Epithelial cell of proximal tubule (primary cell): ENCODE results near the gene SCNN1A. TPM values are rescaled to one million over a fixed set of nuclear protein-coding genes. Genes with fewer than 3 reads are reported as not detected.

Source experiments
- DNase-seq: peaks from one replicate; pipeline ENCODE4 v3.0.0-alpha.2; 2011; ENCODE audit warnings: low read depth
- H3K4me3 ChIP-seq: 2 replicates; pipeline ENCODE4 v1.5.1; 2011; ENCODE audit warnings: low read depth, mild to moderate bottlenecking, low read length
- total RNA-seq: library from RNA; depleted of rRNA; stranded (reverse); fragments of >200 nt; gene quantifications from 2 replicates; pipeline ENCODE4 v1.2.3, GENCODE V29; 2015
- TF ChIP-seq, protein P1 (sequence below): conservative IDR thresholded peaks from 2 replicates; pipeline ENCODE4 v1.5.1; 2012; ENCODE audit warnings: low read depth, mild to moderate bottlenecking, low read length

Gene SCNN1A
- total RNA-seq, 1 donor from 2014 or later = 52.2 TPM

DNA sequence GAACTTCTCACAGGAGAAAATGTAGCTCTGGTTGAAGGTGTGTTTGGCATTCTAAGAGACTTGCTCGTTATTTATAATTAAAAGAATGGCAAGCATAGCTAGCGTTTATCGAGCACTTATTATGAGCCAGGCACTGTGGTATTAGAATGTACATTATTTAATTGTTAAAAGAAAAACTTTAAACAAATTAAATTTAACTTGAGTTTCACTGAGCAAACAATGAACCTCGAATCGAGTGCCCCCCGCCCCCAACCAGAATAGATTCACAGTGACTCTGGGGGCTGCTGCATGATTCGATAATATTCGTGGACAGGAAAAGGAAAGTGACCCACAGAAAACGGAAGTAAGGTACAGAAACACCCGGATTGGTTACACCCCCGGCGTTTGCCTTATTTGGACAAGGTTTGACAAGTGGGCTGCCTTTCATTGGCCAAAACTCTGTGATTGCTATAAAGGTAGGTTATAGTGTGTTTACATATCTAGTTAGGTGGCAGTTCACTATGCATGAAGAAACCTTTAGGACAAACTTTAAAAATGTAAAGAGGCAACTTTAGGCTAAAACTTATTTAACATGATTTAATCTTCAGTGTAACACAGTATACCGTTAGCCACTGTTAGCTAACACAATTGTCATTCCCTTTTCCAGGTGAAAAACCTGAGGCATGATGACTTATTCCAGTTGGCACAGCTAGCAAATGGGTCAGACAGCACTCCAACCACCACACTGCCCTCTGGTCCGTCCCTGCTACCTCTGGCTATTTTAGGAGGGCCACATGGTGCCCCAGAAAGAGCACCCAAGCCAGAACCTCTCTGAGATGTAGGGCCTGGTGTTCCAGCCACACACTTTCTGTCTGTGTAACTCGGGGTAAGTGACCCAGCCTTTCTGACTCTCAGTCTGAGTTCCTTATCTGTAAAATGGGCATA is 7.1 kb downstream of the SCNN1A start:
- peak overlapping the region; percentile 18 for H3K4me3 ChIP-seq
- DNase-seq = no peak
- TF ChIP-seq, protein P1, sequence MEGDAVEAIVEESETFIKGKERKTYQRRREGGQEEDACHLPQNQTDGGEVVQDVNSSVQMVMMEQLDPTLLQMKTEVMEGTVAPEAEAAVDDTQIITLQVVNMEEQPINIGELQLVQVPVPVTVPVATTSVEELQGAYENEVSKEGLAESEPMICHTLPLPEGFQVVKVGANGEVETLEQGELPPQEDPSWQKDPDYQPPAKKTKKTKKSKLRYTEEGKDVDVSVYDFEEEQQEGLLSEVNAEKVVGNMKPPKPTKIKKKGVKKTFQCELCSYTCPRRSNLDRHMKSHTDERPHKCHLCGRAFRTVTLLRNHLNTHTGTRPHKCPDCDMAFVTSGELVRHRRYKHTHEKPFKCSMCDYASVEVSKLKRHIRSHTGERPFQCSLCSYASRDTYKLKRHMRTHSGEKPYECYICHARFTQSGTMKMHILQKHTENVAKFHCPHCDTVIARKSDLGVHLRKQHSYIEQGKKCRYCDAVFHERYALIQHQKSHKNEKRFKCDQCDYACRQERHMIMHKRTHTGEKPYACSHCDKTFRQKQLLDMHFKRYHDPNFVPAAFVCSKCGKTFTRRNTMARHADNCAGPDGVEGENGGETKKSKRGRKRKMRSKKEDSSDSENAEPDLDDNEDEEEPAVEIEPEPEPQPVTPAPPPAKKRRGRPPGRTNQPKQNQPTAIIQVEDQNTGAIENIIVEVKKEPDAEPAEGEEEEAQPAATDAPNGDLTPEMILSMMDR = no peak

DNA sequence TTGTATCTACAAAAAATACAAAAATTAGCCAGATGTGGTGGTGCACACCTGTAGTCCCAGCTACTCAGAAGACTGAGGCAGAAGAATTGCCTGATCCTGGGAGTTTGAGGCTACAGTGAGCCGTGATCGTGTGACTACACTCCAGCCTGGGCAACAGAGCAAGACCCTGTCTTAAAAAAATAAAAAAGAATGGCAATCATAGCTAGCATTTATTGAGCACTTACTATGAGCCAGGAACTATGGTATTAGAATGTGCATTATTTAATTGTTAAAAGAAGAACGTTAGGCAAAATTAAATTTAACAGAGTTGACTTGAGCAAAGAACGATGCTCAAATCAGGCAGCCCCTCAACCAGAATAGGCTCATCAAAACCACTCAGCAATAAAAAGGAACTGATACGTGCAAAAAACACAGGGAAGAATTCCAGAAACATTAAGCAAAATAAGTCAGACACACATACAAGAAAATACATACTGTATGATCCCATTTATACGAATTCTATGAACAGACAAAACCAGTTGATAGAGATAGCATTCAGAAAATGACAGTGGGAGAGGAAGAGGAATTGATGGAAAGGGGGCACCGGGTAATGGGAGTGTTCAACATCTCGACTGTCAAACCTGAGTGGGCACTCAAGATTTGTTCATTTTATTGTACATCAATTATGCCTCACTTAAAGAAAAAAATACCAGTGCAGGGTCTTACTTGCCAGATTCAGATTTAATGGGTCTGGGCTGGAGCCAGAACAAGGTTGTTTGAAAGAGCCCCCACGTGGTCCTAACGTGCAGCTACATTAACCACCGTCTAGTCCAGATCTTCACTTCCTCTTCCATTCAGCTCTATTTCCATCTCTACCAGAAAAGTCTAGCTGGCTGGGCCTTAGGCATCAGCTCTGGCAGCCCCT is 8.0 kb downstream of the SCNN1A start:
- TF ChIP-seq, protein P1 = peak; percentile 33
- no peak for DNase-seq
- H3K4me3 ChIP-seq = no peak overlapping the region

DNA sequence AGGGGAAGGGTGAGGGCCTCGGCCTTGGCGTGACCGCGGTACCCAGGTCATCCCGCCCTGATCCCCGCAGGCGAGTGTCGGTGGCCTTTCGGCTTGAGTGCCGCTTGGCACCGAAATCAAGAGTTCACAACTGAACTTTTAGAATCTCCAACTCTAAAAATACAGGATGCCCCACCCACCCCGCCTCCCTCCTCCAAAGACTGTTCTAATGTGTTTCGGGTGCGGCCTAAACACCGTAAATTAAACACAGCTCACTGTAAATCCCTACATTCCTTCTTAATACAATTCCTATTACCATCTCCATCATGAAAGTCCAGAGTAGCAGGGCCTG is 11.4 kb downstream of the SCNN1A start:
- H3K4me3 ChIP-seq = peak overlapping the region; percentile 54
- no peak for DNase-seq
- TF ChIP-seq, protein P1 = no peak

DNA sequence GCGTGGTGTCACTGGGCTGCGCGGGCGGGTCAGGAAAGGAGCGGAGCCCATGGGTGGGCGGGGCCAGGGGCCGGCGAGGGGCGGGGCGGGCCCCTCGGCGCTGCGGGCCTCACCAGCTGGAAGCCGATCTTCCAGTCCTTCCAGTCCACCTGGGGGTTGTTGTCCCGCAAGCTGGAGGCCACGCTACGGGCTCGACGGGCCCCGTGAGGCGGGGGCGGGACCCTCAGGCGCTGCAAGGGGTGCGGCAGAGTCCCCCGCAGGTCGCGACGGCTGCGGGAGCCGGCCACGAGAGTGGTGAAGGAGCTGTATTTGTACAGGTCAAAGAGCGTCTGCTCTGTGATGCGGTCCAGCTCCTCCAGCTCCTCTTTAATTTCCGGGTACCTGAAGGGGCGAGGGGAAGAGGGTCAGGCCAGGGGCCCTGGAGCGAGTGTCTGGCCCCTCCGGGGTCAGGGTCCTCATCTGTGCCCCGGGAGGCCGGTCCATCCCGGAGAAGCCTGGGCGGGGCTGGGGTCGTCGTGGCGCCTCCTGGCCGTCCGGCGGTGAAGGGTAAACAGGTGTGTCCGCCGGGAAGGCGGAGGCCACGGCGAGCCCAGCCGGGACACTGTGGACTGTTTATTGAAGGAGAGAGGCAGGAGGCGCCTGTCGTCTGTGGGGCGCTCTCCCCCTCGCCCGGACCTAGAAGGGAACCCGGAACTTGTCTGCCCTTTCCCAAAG is 11.9 kb downstream of the SCNN1A start:
- H3K4me3 ChIP-seq = peak overlapping the region; percentile 54
- no peak for DNase-seq
- TF ChIP-seq, protein P1 = peak; percentile 12

DNA sequence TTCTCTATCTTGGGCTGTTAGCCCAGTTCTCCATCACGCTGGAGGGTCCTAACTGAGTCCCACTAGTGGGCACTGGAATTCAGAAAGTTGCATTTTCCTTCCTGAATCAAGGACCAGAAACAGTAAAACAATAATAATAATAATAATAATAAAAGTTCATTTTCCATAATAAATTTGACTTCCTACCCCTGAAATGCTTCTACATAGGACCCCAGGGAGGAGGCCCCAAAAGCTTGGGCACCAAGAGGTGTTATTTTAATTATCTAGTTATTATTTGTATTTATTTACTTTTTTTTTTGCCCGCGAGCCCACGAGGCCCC is 12.4 kb downstream of the SCNN1A start:
- TF ChIP-seq, protein P1 = no peak

DNA sequence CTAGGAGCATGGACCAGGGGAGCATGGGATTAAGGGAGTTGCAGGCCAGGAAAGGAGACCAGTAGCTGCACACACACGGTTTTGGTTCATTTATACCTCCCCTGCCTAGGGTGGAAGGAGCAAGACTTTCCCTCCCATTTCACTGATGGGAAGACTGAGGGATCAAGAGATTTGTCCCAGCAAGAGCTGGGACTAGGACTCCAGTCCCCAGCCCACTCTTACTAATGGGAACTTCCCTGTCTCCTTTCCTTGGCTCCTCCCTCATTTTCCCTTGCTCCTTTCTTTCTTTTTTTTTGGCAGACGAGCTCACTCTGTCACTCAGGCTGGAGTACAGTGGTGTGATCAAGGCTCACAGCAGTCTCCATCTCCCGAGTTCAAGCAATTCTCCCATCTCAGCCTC is 13.0 kb downstream of the SCNN1A start:
- peak overlapping the region; percentile 11 for H3K4me3 ChIP-seq
- TF ChIP-seq, protein P1 = no peak
- no peak for DNase-seq

More for the DNA sequence above, 12.4 kb downstream of the SCNN1A start:
- no peak for DNase-seq
- no peak overlapping the region for H3K4me3 ChIP-seq
